ENCODE measurements around the gene OR6C2. TPM values are rescaled to one million over a fixed set of nuclear protein-coding genes. Genes with fewer than 3 reads are reported as not detected.
"Not testable (repeated sequence)": the region's sequence is repeated elsewhere in the genome, so short reads cannot be mapped to it uniquely, and the experiment has no call there.

OR6C2 gene
- polyA plus RNA-seq, 4 donors = not detected

DNA sequence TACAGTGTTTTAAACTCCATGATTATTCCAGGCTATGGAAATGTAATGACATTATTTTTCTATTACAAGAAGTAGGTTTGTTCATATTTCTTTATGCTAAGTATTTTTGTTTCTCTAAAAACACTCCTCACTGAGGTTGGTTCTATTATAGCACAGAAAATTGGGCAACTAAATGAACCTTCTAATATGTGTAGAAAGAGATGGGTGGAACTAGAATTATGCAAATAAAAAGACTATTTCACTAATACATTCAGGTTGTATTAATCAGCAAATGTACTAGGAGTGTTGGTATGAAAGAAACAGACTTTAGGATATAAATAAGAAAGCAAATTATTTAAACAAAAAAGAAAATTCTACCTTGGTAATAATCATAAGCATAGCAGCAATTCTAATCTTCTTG lies 4.9 kb downstream of the OR6C2 start:
- no peak for DNase-seq
- no peaks in the 10 kb centered on the region for H3K36me3 ChIP-seq (ENCODE audit: control insufficient read depth in 3 of 3, insufficient read depth in 2 of 3, low read depth in 1 of 3, low read length in 3 of 3)
- H3K9me3 ChIP-seq (ENCODE audit: control insufficient read depth in 2 of 2, insufficient read depth in 1 of 2, low read depth in 1 of 2, low read length in 1 of 2) = no peaks in the 10 kb centered on the region
- H3K27ac ChIP-seq (ENCODE audit: low read depth in 1 of 3, low read length in 2 of 3) = no peak overlapping the region
- FAIRE-seq = no peak
- H3K4me3 ChIP-seq (ENCODE audit: low read depth in 1 of 3, low read length in 3 of 3) = no peak overlapping the region
- H3K4me1 ChIP-seq (ENCODE audit: control insufficient read depth in 3 of 3, insufficient read depth in 2 of 3, low read depth in 1 of 3, low read length in 2 of 3) = no peaks in the 10 kb centered on the region
- H3K27me3 ChIP-seq (ENCODE audit: control insufficient read depth in 3 of 3, insufficient read depth in 3 of 3, low read length in 3 of 3) = no peaks in the 10 kb centered on the region

GRCh38 chr12:55464926-55465325 lies 21.1 kb downstream of the OR6C2 start:
- FAIRE-seq; H3K27me3 ChIP-seq (ENCODE audit: control insufficient read depth in 3 of 3, insufficient read depth in 3 of 3, low read length in 3 of 3); H3K27ac ChIP-seq (ENCODE audit: low read depth in 1 of 3, low read length in 2 of 3); H3K4me3 ChIP-seq (ENCODE audit: low read depth in 1 of 3, low read length in 3 of 3); DNase-seq; H3K9me3 ChIP-seq (ENCODE audit: control insufficient read depth in 2 of 2, insufficient read depth in 1 of 2, low read depth in 1 of 2, low read length in 1 of 2); H3K36me3 ChIP-seq (ENCODE audit: control insufficient read depth in 3 of 3, insufficient read depth in 2 of 3, low read depth in 1 of 3, low read length in 3 of 3); H3K4me1 ChIP-seq (ENCODE audit: control insufficient read depth in 3 of 3, insufficient read depth in 2 of 3, low read depth in 1 of 3, low read length in 2 of 3): not testable (repeated sequence)
- WGBS, 3 donors = 87 to 91% (median 91%) methylated on average over 1 of the region's 1 CpG

GRCh38 chr12:55467836-55468235 lies 24.0 kb downstream of the OR6C2 start:
- Histone ChIP-seq H3K27me3 (ENCODE audit: control insufficient read depth in 3 of 3, insufficient read depth in 3 of 3, low read length in 3 of 3) (no peaks in the 10 kb centered on the region), H3K36me3 (ENCODE audit: control insufficient read depth in 3 of 3, insufficient read depth in 2 of 3, low read depth in 1 of 3, low read length in 3 of 3) (no peaks in the 10 kb centered on the region), H3K4me1 (ENCODE audit: control insufficient read depth in 3 of 3, insufficient read depth in 2 of 3, low read depth in 1 of 3, low read length in 2 of 3) (no peaks in the 10 kb centered on the region), H3K9me3 (ENCODE audit: control insufficient read depth in 2 of 2, insufficient read depth in 1 of 2, low read depth in 1 of 2, low read length in 1 of 2) (no peaks in the 10 kb centered on the region), H3K27ac (ENCODE audit: low read depth in 1 of 3, low read length in 2 of 3) (no peak overlapping the region), H3K4me3 (ENCODE audit: low read depth in 1 of 3, low read length in 3 of 3) (no peak overlapping the region)
- FAIRE-seq = no peak
- no peak for DNase-seq
- 27 to 48% (median 38%) methylated on average over 2 of the region's 2 CpGs for WGBS, 3 donors

GRCh38 chr12:55469291-55469690 lies 25.4 kb downstream of the OR6C2 start:
- no peaks in the 10 kb centered on the region for H3K4me1 ChIP-seq (ENCODE audit: control insufficient read depth in 3 of 3, insufficient read depth in 2 of 3, low read depth in 1 of 3, low read length in 2 of 3)
- H3K27me3 ChIP-seq (ENCODE audit: control insufficient read depth in 3 of 3, insufficient read depth in 3 of 3, low read length in 3 of 3) = no peaks in the 10 kb centered on the region
- 65 to 69% (median 69%) methylated on average over 2 of the region's 2 CpGs for WGBS, 3 donors
- FAIRE-seq = no peak
- H3K27ac ChIP-seq (ENCODE audit: low read depth in 1 of 3, low read length in 2 of 3) = no peak overlapping the region
- no peak for DNase-seq
- H3K4me3 ChIP-seq (ENCODE audit: low read depth in 1 of 3, low read length in 3 of 3) = no peak overlapping the region
- H3K36me3 ChIP-seq (ENCODE audit: control insufficient read depth in 3 of 3, insufficient read depth in 2 of 3, low read depth in 1 of 3, low read length in 3 of 3) = no peaks in the 10 kb centered on the region
- H3K9me3 ChIP-seq (ENCODE audit: control insufficient read depth in 2 of 2, insufficient read depth in 1 of 2, low read depth in 1 of 2, low read length in 1 of 2) = no peaks in the 10 kb centered on the region

- 82 to 90% (median 83%) methylated on average over 3 of the region's 3 CpGs for WGBS, 3 donors
- Histone ChIP-seq H3K27me3 (ENCODE audit: control insufficient read depth in 3 of 3, insufficient read depth in 3 of 3, low read length in 3 of 3) (no peaks in the 10 kb centered on the region), H3K4me1 (ENCODE audit: control insufficient read depth in 3 of 3, insufficient read depth in 2 of 3, low read depth in 1 of 3, low read length in 2 of 3) (no peaks in the 10 kb centered on the region), H3K27ac (ENCODE audit: low read depth in 1 of 3, low read length in 2 of 3) (no peak within 1 kb of the TSS), H3K36me3 (ENCODE audit: control insufficient read depth in 3 of 3, insufficient read depth in 2 of 3, low read depth in 1 of 3, low read length in 3 of 3) (no peaks in the 10 kb centered on the region), H3K4me3 (ENCODE audit: low read depth in 1 of 3, low read length in 3 of 3) (no peak within 1 kb of the TSS), H3K9me3 (ENCODE audit: control insufficient read depth in 2 of 2, insufficient read depth in 1 of 2, low read depth in 1 of 2, low read length in 1 of 2) (no peaks in the 10 kb centered on the region)
- no peak for FAIRE-seq
- DNase-seq = no peak
Observed at GRCh38 chr12:55470088-55470829, 26.4 kb downstream of the OR6C2 start, which contains the start of gene OR6C70. TSS of gene OR6C70 (minus strand) at chr12:55470138. CDS start at chr12:55470138, 0 bp downstream.

DNA sequence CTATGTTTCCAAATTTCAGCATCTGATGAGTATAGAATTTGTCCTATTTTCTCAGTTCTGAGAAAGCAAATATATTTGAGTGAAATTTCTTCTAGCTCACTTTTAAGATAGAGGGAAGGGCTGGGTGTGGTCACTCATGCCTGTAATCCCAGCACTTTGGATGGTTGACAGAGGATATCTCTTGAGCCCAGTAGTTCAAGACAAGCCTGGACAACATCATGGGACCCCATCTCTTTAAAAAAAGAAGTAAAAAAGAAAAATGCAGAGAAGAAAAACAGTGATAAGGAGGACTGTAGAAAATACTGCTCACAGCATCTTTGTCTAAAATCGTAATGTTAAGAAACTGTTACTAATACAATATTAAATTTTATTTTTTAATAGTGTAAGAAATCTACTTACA lies 28.4 kb downstream of the OR6C2 start:
- DNase-seq (no peak), FAIRE-seq (no peak)
- Histone ChIP-seq H3K4me1 (ENCODE audit: control insufficient read depth in 3 of 3, insufficient read depth in 2 of 3, low read depth in 1 of 3, low read length in 2 of 3) (no peaks in the 10 kb centered on the region), H3K36me3 (ENCODE audit: control insufficient read depth in 3 of 3, insufficient read depth in 2 of 3, low read depth in 1 of 3, low read length in 3 of 3) (no peaks in the 10 kb centered on the region), H3K27ac (ENCODE audit: low read depth in 1 of 3, low read length in 2 of 3) (no peak overlapping the region), H3K27me3 (ENCODE audit: control insufficient read depth in 3 of 3, insufficient read depth in 3 of 3, low read length in 3 of 3) (no peaks in the 10 kb centered on the region), H3K4me3 (ENCODE audit: low read depth in 1 of 3, low read length in 3 of 3) (no peak overlapping the region), H3K9me3 (ENCODE audit: control insufficient read depth in 2 of 2, insufficient read depth in 1 of 2, low read depth in 1 of 2, low read length in 1 of 2) (no peaks in the 10 kb centered on the region)
- 88 to 96% (median 93%) methylated on average over 1 of the region's 1 CpG for WGBS, 3 donors

GRCh38 chr12:55479136-55479535 lies 35.3 kb downstream of the OR6C2 start:
- not testable (repeated sequence) for H3K27me3 ChIP-seq (ENCODE audit: control insufficient read depth in 3 of 3, insufficient read depth in 3 of 3, low read length in 3 of 3); H3K36me3 ChIP-seq (ENCODE audit: control insufficient read depth in 3 of 3, insufficient read depth in 2 of 3, low read depth in 1 of 3, low read length in 3 of 3); FAIRE-seq; H3K4me3 ChIP-seq (ENCODE audit: low read depth in 1 of 3, low read length in 3 of 3); H3K4me1 ChIP-seq (ENCODE audit: control insufficient read depth in 3 of 3, insufficient read depth in 2 of 3, low read depth in 1 of 3, low read length in 2 of 3); H3K27ac ChIP-seq (ENCODE audit: low read depth in 1 of 3, low read length in 2 of 3); DNase-seq; H3K9me3 ChIP-seq (ENCODE audit: control insufficient read depth in 2 of 2, insufficient read depth in 1 of 2, low read depth in 1 of 2, low read length in 1 of 2)
- WGBS, 3 donors = 92 to 94% (median 94%) methylated on average over 18 to 29 of the region's 29 CpGs

- FAIRE-seq; H3K4me1 ChIP-seq (ENCODE audit: control insufficient read depth in 3 of 3, insufficient read depth in 2 of 3, low read depth in 1 of 3, low read length in 2 of 3); H3K27ac ChIP-seq (ENCODE audit: low read depth in 1 of 3, low read length in 2 of 3); DNase-seq; H3K4me3 ChIP-seq (ENCODE audit: low read depth in 1 of 3, low read length in 3 of 3); H3K27me3 ChIP-seq (ENCODE audit: control insufficient read depth in 3 of 3, insufficient read depth in 3 of 3, low read length in 3 of 3); H3K36me3 ChIP-seq (ENCODE audit: control insufficient read depth in 3 of 3, insufficient read depth in 2 of 3, low read depth in 1 of 3, low read length in 3 of 3); H3K9me3 ChIP-seq (ENCODE audit: control insufficient read depth in 2 of 2, insufficient read depth in 1 of 2, low read depth in 1 of 2, low read length in 1 of 2): not testable (repeated sequence)
- WGBS, 3 donors = 53 to 78% (median 77%) methylated on average over 6 to 13 of the region's 13 CpGs
Observed at GRCh38 chr12:55484284-55484683, 40.4 kb downstream of the OR6C2 start.

- Histone ChIP-seq H3K27me3 (ENCODE audit: control insufficient read depth in 3 of 3, insufficient read depth in 3 of 3, low read length in 3 of 3) (no peaks in the 10 kb centered on the region), H3K36me3 (ENCODE audit: control insufficient read depth in 3 of 3, insufficient read depth in 2 of 3, low read depth in 1 of 3, low read length in 3 of 3) (no peaks in the 10 kb centered on the region), H3K4me1 (ENCODE audit: control insufficient read depth in 3 of 3, insufficient read depth in 2 of 3, low read depth in 1 of 3, low read length in 2 of 3) (no peaks in the 10 kb centered on the region), H3K4me3 (ENCODE audit: low read depth in 1 of 3, low read length in 3 of 3) (no peak within 1 kb of the TSS), H3K27ac (ENCODE audit: low read depth in 1 of 3, low read length in 2 of 3) (no peak within 1 kb of the TSS), H3K9me3 (ENCODE audit: control insufficient read depth in 2 of 2, insufficient read depth in 1 of 2, low read depth in 1 of 2, low read length in 1 of 2) (no peaks in the 10 kb centered on the region)
- no peak for FAIRE-seq
- DNase-seq = no peak
- WGBS, 3 donors = 72 to 79% (median 73%) methylated on average over 2 of the region's 2 CpGs
Observed at GRCh38 chr12:55492078-55492477, 48.2 kb downstream of the OR6C2 start, which contains the start of gene OR6C68. TSS of gene OR6C68 (plus strand) at chr12:55492378. CDS start at chr12:55492378, 0 bp downstream.

All from small intestine (tissue), 7 donors.